Adipocyte (in vitro differentiated cells): ENCODE data around the gene PDIA5.

ENCODE experiments used
- DNase-seq: peaks from one replicate; pipeline ENCODE4 v3.0.0-alpha.2; 2015; ENCODE audit warnings: low read depth
- H3K27me3 ChIP-seq: replicated peaks from 2 replicates; pipeline ENCODE4 v1.7.0; 2013; ENCODE audit warnings: mild to moderate bottlenecking, low read length, moderate library complexity; ENCODE audit not compliant: control insufficient read depth, insufficient read depth
- H3K36me3 ChIP-seq: 2 replicates; pipeline ENCODE4 v1.7.0; 2013; ENCODE audit warnings: low read length, mild to moderate bottlenecking, moderate library complexity; ENCODE audit not compliant: control insufficient read depth, insufficient read depth, severe bottlenecking
- H3K4me1 ChIP-seq: 2 replicates; pipeline ENCODE4 v1.7.0; 2013; ENCODE audit warnings: mild to moderate bottlenecking, low read length, moderate library complexity; ENCODE audit not compliant: control insufficient read depth, insufficient read depth
- H3K4me3 ChIP-seq: 2 replicates; pipeline ENCODE4 v1.7.0; 2013; ENCODE audit warnings: mild to moderate bottlenecking, low read length, moderate library complexity
- H3K9ac ChIP-seq: 2 replicates; pipeline ENCODE4 v1.7.0; 2013; ENCODE audit warnings: mild to moderate bottlenecking, low read length, moderate library complexity
- H3K9me3 ChIP-seq: 2 replicates; pipeline ENCODE4 v1.7.0; 2013; ENCODE audit warnings: mild to moderate bottlenecking, low read length, moderate library complexity; ENCODE audit not compliant: control insufficient read depth

PDIA5 gene

DNA sequence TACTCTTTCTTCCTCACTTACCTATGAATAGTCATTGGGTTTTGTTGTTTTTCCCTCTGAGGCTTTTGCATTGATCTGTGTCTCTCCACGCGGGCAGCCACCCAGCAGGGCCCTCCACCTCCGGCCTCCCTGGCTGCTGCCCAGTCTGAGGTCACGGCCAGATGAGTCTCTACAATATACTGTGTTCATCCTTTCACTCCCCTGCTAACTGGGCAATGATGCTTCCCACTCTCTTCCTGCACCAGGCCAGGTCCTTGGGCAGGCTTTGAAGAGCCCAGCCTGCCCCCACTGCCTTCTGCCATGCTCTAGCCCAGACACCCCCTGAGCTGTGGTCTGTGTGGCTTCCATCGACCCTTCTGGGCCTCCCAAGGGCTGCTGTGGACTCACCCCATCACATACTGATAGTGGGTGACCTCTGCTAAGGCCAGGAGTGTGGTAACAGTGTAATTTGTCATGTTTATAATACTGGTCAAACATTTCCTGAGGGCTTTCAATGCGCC is 18.0 kb downstream of the PDIA5 start:
- DNase-seq, result peak; percentile 5
- Histone ChIP-seq H3K9me3 (no peaks in the 10 kb centered on the region), H3K9ac (no peak overlapping the region), H3K36me3 (no peaks in the 10 kb centered on the region), H3K4me3 (peak overlapping the region; percentile 1), H3K27me3 (no peaks in the 10 kb centered on the region), H3K4me1 (peaks cover 73% of the 10 kb centered on the region)

DNA sequence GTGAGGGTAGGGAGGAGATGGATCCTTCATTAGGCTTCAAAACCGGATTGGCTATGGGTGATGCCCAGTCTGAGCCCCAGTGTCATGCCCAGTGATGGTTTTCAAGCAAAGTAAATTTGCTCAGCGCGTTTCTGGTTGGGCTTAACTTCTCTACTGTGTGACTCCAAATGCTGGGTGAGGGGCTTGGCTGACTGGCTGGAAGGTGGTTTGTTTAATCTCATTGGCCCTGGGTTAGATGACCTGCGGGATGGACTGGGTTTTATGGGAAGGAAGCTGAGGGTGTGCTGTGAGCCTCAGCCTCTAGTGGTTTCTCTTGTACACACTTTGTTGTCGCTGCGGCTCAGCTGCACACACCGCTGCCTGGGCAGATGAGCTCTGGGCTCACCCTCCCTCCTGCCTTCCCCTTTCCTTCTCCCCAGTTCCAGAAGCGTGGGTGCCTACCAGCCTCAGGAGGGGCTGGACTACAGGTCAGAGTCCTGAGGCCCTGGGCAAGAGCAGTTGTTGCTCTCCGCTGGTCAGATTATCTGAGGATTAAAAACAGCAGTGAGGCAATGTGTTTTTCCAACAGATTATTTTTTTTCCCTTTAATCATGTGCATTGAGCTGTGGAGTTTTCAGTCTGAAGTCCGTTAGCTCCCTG is 18.6 kb downstream of the PDIA5 start:
- H3K9me3 ChIP-seq, result no peaks in the 10 kb centered on the region
- no peaks in the 10 kb centered on the region for H3K27me3 ChIP-seq
- peaks cover 73% of the 10 kb centered on the region for H3K4me1 ChIP-seq
- DNase-seq, result no peak
- no peaks in the 10 kb centered on the region for H3K36me3 ChIP-seq
- no peak overlapping the region for H3K9ac ChIP-seq
- H3K4me3 ChIP-seq, result peak overlapping the region; percentile 1

DNA sequence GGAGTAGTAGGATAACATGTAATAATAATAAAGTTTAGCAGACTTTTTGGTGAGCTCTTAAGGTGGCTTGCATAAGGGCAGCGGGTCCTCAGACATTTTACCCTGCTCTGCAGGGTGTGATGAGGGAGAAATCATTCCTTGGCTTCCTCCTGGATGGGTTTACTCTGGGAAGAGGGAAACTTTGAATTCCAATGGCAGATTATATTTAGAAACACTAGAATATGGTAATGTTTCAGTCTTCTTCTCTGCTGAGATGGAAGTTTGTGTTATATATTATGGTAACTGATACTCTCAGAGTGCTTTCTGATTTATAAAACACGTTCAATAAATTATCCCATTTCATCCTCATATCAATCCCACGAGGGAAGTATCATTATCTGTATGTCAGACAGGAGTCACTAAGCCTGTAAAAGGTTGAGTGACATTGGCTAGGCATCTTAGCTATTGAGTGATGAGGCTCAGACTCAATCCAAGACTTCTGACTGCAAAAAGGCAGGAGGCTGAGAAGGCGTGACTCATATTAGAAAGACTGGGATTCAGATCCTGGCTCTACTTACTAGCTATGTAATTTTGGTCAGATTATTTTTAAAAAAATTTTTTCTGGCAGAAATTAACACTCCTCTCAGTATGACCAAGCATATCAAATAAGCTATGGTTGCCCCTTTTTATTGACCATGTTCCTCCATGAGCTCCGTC is 19.3 kb downstream of the PDIA5 start:
- peaks cover 3% of the 10 kb centered on the region for H3K36me3 ChIP-seq
- peaks cover 72% of the 10 kb centered on the region for H3K4me1 ChIP-seq
- no peak overlapping the region for H3K4me3 ChIP-seq
- no peaks in the 10 kb centered on the region for H3K27me3 ChIP-seq
- H3K9me3 ChIP-seq, result no peaks in the 10 kb centered on the region
- DNase-seq, result no peak
- no peak overlapping the region for H3K9ac ChIP-seq

DNA sequence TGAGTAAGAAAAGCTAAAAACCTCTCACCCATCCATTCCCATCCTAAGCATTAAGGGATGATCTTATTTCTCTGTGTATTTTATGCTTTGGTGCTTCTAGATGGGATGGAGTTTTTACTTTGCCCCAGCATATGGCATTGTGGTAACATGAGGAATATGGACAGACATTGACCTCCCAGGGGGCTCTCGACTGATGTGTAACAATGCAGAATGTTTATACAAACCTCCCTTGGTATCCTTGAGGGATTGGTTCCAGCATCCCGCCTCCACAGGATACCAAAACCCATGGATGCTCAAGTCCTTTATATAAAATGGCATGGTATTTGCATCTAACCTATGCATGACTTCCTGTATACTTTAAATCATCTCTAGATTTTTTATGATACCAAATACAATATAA is 21.6 kb downstream of the PDIA5 start:
- no peak for DNase-seq

DNA sequence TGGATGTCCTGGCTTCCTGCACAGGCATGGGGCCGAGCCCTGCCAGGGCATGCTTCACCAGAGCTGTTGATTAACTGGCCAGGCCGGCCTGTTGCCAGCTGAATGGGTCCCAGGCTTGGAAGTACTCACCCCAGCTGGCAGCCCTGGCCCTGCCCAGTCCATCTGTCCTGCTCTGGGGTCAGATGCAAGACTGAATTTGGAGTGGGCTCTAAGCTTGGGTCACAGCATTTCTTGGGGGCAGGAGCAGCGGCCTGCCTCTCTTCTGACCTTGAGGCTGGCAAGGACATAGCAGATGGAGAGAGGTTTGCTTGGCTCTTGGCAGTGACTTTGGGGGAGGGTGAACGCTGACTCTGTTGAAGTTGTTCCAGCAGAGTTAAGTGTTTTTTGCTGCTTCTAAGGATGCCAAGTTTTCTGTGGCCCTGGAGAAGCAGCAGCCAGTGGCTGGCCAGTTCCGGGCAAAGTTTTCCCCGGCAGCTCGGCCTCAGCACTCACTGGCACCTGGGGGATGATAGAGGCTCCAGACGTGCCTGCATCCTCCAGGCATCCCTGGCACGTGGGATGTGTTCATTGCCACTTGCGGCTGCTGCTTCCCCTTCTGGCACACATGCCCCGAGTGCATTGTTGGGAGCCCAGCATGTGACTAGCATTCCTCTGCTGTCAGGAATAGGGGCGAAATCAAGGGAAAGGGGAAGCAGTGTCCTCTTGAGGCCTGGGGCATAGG is 22.9 kb downstream of the PDIA5 start:
- DNase-seq, result no peak

More for the DNA sequence above, 21.6 kb downstream of the PDIA5 start:
- Histone ChIP-seq H3K36me3 (peaks cover 23% of the 10 kb centered on the region), H3K27me3 (no peaks in the 10 kb centered on the region), H3K9me3 (no peaks in the 10 kb centered on the region), H3K4me3 (no peak overlapping the region), H3K4me1 (peaks cover 57% of the 10 kb centered on the region), H3K9ac (no peak overlapping the region)

DNA sequence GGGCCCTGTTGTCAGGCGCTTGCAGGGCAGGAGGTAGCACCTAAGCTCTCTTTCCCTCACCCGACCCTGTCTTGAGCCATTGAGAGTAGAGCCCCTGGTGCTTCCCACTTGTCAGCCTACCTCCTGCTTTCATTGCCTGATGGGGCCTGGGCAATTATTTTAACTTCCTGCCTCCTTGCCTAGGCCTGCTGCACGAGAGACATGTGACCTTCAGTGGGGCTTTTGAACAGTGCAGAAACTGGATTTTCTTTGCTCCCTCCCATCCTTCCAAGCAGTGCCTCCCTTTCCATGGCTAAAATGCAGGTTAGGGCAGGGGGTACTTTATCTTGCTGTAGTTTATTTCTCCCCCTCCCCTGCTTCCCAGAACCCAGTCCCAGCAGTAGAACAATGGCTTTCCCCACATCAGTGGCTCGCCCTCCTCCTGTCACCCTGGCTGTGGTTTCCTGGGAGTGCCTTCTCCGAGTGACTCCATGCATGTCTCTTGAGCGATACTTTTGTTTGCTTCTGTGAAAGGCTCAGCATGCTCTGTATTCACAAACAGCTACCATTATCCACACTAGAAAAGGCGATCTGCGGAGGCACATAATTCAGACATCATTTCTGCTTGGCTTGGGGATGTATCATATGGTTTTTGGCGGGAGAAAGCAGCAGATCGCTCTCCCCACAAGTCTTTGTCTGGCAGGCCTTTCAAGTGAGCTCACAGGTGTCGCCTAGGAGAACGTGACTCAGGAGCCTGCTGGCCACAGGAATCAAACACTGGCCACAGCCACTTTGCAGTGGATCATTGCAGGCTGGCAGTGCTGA is 24.1 kb downstream of the PDIA5 start:
- H3K27me3 ChIP-seq, result no peaks in the 10 kb centered on the region
- H3K9ac ChIP-seq, result no peak overlapping the region
- H3K4me1 ChIP-seq, result peaks cover 33% of the 10 kb centered on the region
- no peak overlapping the region for H3K4me3 ChIP-seq
- peaks cover 35% of the 10 kb centered on the region for H3K36me3 ChIP-seq
- H3K9me3 ChIP-seq, result no peaks in the 10 kb centered on the region
- DNase-seq, result no peak

More for the DNA sequence above, 22.9 kb downstream of the PDIA5 start:
- H3K4me3 ChIP-seq, result no peak overlapping the region
- peaks cover 44% of the 10 kb centered on the region for H3K4me1 ChIP-seq
- H3K36me3 ChIP-seq, result peaks cover 32% of the 10 kb centered on the region
- no peak overlapping the region for H3K9ac ChIP-seq
- H3K9me3 ChIP-seq, result no peaks in the 10 kb centered on the region
- H3K27me3 ChIP-seq, result no peaks in the 10 kb centered on the region

DNA sequence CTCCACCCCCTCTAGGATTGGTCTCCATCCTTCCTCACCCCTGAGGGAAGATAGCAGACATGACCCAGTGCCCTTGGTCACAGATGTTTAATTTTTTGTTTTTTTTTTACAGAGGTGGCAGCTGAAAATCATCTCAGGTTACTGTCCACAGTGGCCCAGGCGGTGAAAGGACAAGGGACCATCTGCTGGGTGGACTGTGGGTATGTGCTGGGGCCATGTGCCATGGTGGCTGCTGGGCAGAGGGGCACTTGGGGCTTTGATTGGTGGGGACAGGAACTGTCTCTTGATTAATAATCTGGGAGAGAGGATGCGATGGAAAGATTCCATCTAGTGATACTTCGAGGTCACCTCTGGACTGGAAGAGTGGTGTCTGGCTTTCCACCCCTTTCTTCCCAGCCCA is 25.4 kb downstream of the PDIA5 start:
- Histone ChIP-seq H3K9me3 (no peaks in the 10 kb centered on the region), H3K4me1 (peaks cover 31% of the 10 kb centered on the region), H3K4me3 (no peak overlapping the region), H3K27me3 (no peaks in the 10 kb centered on the region), H3K36me3 (peaks cover 35% of the 10 kb centered on the region), H3K9ac (no peak overlapping the region)
- no peak for DNase-seq

DNA sequence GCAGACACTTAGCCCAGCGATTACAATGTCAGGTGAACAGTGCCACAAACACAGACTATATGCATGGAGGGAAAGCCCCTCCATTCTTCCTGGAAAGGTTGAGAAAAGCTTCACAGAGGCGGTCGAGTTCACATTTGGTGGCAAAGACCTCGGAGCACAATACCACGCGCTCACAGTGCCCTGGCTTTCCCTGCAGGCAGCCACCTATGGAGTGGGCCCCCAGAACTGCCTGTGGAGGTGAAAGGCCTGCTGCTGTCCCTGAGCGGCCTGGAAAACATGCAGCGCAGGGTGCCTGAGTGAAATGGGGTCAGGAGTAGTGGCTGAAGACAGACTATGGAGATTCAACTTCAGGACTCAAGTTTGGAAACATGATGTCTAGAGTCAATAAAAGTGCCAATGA is 26.9 kb downstream of the PDIA5 start:
- Histone ChIP-seq H3K4me3 (no peak overlapping the region), H3K36me3 (peaks cover 35% of the 10 kb centered on the region), H3K4me1 (peaks cover 37% of the 10 kb centered on the region), H3K9me3 (no peaks in the 10 kb centered on the region), H3K27me3 (no peaks in the 10 kb centered on the region), H3K9ac (no peak overlapping the region)
- DNase-seq, result no peak

DNA sequence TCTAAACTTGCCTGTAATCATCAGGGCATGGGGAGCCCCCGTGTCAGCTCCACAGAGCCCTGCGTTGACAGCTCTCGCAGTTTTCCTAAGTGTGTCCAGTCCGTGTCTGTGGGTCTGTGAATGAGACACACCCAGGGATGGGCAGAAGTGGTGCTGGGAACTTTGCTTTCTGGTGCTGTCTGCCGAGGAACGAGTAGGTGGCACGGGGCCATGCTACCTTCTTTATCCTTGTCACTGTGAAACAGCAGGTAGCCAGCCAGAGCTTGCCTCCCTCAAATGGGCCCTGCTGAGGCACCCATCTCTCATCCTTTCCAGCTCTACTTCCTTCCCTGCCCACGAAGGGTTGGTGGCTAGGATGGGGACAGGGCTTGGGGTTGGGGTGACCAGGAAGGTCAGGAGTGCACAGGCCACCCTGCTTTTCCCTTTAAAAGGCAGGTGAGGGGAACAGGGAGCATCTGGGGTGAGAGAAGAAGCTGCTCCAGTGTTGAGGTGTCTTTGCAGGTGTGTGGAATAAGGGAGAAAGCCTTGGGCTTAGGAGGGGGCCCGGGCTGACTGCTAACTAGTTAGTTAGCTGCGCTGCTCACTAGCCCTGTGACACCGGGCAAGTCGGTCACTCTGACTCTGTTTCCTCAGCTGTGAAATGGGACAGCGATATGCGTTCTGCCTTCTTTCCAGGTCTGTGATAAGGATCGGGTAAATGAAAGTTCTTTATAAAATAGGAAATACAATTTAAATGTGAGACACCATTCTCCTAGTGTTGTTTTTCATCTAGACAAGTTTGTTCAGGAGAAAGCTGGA is 27.9 kb downstream of the PDIA5 start:
- no peak for DNase-seq
- no peak overlapping the region for H3K4me3 ChIP-seq
- H3K36me3 ChIP-seq, result peaks cover 35% of the 10 kb centered on the region
- no peaks in the 10 kb centered on the region for H3K9me3 ChIP-seq
- peaks cover 38% of the 10 kb centered on the region for H3K4me1 ChIP-seq
- no peak overlapping the region for H3K9ac ChIP-seq
- H3K27me3 ChIP-seq, result no peaks in the 10 kb centered on the region

DNA sequence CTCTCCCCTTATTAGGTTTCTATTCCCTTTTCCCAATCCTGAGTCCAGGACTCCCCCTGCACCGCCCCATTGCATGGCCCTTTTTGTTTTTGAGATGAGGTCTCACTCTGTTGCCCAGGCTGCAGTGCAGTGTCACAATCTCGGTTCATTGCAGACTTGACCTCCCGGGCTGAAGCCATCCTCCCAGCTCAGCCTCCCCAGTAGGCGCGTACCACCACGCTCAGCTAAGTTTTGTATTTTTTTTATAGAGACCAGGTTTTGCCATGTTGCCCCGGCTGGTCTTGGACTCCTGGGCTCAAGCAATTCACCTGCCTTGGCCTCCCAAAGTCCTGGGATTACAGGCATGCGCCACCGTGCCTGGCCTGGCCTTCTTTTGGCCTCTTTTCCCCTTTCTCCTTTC is 29.3 kb downstream of the PDIA5 start:
- H3K27me3 ChIP-seq, result no peaks in the 10 kb centered on the region
- no peaks in the 10 kb centered on the region for H3K9me3 ChIP-seq
- no peak overlapping the region for H3K9ac ChIP-seq
- peaks cover 40% of the 10 kb centered on the region for H3K36me3 ChIP-seq
- no peak for DNase-seq
- peaks cover 25% of the 10 kb centered on the region for H3K4me1 ChIP-seq
- no peak overlapping the region for H3K4me3 ChIP-seq
